CD1c-positive myeloid dendritic cell (primary cell): ENCODE measurements around the gene AKAP6.

Experiments used
- DNase-seq: peaks from one replicate; pipeline ENCODE4 v3.0.0-alpha.2; 2016; ENCODE audit errors: extremely low spot score

Gene AKAP6

DNA sequence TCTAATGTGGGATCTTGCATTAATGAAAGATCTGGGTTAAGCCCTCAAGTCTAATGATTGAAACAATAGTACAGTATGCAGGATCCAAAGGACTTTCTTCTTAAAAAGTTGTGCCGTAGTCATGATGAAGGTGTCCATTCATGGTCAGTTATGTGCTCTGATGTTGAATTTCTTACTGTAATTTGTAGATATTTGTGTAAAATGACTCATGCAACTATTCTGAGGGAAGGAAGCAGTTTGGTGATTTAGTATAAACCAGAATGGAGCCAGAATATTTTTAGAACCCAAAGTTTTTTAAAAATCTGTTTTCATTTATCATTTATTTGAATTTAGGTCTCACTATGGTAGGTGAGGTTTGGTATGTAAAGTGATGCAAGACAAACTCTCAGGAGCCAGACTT is 151.2 kb downstream of the AKAP6 start:
- no peak for DNase-seq

DNA sequence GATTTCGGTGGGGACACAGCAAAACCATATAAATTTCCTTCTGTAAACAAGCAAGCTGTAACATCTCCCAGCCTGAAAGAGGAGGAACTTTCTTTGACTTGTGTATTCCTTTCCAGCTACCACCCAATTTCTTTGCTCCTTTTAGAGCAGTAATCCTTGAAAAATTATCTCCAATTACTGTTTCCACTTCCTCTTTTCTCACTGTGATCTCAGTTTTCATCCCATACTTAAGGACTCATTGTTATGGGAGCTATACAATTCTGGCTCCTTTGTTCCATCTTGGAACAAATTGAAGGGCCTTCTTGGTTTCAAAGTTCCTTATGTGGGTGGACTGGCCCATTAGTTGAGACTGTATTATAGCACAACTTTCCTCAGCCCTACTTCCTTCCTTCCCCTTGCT is 152.6 kb downstream of the AKAP6 start:
- DNase-seq, result no peak

DNA sequence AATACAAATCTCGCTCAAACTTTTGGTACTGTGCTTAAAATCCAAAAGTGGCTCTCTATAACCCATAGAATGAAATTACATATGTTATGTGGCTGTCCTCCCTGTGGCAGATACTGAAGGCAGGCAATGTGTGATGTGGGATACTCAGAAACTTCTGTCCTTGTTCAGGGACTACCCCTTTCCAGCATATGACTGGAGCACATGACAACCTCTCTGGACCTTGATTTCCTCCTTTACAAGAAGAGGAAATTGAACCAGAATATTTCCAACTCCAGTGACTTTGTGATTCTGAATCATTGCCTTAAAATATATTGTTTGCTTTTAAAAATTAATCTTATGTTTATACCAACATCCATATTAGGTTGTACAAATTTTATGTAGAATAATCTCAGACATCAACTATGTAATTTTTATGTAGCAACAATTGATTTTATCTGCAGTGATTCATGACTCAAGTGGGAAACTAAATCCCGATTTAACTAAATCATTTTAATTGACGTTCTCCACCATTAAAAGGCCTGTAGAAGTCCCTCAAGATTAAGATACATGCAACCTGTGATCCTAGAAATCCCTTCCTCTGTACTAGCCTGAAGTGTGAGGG is 162.4 kb downstream of the AKAP6 start:
- no peak for DNase-seq

DNA sequence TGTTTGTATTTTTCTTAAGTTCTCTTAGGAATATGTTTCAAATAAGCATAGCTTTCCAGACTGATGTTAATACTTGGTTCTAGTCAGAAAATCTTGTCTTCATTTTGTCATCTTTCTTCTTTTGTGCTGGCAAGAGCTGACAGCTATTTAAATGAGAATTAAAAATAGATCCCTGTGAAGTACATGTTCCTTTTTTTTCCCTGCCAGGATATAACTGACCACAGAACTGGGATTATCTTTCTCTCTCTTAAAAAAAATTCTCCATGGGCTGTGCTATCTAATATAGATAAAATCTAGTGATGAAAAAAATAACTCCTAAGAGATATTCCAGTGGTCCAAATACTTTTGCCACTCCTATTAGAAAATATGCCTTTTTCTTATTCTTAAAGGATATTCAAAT is 163.4 kb downstream of the AKAP6 start:
- no peak for DNase-seq

DNA sequence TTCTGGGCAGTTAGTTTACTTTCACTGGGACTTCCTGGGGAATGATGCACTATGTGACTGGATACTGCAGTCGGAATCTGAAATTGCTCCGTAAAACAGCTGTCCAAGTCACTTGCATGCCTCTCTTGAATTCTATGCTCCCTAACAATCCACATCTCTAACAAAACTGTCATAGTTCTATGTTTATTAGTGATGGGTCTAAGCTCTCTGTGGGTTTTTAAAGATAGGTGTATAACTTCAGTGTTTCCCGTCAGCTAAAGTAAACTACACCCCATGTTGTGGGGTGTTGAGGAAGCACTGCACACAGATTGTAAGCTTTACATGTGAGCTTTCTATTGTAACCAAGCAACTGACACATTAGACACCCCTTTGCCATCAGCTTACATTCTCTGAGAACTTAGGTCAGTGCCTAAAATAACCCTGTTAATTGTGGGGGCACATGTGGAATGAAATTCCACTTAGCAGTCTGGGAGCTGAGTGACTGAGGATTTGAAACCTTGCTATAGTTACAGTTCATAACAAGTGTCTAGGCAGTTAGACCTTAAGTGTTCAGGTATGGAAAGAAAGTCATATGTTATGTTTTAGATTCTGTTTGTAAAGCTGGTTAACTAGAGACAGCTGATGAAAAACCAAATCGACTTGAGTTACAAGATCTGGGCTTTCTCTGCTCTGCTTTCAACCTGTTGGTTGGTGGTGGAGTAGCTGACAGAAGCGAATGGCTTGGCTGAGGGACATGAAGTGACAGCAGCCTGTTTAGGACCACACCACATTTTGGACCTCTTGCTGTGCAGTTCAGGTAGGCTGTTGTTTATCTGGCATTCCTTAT is 165.7 kb downstream of the AKAP6 start:
- DNase-seq, result no peak

DNA sequence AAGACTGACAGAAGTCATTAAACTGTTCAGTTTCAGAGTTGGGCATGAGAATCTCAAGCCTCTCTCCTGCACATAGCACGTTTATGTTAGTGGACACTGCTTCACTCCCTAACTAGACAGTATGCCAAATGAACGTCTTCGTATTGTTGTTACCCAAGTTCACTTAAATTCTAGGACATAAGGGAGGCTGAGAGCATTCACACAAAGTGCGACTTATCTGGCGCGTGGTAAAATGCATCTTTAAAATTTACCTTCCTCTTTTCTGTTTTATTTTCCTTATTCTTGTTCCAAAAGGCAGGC is 166.3 kb downstream of the AKAP6 start:
- DNase-seq, result no peak

DNA sequence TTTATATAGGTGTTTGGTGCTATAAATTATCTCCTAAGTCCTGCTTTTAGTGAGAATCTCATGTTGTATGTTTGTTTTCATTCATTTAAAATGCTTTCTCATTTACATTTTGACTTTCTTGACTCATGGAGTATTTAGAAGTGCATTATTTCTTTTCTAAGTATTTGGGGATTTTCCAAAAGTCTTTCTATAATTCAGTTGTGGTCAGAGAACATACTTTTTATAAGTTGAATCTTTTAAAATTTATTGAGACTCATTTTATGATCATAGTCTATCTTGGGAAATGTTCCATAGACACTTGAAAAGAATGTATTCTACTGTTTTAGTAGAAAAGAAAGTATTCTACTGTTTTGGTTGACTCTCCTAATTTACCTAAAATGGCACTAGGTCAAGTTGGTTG is 168.2 kb downstream of the AKAP6 start:
- DNase-seq, result no peak

DNA sequence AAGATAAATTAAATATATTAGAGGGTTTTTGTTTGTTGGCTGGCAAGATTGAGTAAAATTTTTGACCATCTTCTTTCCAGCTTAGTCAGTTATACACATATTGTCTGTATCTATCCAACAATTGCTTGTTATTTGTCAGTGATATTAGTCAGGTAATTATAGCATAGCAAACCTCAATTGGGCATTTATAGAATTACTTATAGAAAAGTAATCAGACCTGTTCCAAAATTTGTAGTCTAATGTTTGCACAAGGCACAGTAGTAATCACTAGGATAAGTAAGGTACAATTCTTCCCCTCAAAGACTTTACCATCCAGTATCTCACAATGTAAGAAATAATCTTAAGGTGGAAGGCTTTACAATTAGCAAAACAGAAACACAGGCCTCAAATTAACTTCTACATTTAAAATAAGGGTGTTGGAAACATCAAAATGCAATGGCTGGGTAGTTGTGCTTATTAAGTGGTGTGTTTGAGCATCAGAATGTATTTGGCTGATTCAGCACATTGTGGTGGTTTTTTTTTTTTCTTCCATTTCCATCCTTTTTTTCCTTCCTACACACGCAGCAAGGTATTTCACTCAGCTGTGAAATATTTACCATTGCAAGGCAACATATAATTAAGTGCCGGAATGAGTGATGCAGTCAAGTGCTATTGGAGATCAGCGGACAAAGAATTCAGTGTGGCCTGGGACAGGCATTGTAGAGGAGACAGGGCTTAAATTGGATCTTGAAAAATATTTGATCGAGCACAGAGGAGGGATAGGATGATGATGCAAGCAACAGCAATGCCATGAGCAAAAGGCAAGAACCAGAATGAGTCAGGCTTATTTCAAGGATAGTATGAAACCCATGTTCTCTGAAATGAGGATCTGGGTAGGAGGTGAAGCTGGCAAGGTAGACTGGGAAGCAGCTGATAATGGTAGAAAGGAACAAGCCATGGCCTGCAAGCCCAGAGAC is 178.2 kb downstream of the AKAP6 start:
- no peak for DNase-seq

DNA sequence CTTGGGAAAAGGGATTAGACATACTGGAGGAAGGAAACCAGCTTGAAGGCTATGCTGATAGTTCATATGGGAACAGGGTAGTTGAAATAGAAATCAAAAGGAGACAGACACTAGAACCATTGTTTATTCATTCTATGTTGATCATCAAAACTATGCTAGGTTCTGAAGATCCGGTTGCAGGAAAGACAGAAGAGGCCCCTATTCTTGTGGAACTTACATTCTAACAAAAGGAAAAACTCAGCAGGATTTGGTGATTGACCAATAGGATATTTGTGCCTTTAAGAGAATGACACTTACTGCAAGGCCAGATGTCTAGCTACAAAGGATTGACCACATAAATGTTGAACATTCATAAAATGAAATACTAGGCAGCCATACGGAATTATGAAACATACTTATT is 179.2 kb downstream of the AKAP6 start:
- DNase-seq, result no peak

DNA sequence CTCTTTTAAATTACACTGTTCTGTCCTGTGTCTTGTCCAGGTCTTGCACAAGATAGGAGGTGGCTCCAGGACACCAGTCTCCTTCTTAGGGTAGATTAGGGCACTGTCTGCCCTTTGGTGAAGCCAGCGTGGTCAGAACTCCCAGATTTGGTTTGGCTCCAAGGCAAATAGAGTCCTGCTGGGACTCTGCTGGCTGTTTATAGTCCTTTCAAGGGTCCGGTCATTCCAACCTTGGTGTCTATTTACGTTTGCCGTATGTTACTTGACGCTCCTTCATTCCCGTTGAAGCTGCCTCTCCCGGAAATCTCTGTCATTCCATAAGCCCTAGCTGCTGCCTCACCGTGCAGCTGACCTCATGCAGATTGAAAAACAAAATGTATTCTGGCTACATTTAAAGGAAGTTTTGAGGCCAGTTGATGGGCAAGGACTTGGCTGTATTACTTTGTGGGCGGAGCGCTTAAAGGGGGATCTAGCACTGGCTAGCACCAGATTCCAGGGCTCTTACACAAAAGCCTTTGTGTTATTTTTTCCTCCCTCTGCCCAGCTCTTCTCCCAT is 180.6 kb downstream of the AKAP6 start:
- no peak for DNase-seq

DNA sequence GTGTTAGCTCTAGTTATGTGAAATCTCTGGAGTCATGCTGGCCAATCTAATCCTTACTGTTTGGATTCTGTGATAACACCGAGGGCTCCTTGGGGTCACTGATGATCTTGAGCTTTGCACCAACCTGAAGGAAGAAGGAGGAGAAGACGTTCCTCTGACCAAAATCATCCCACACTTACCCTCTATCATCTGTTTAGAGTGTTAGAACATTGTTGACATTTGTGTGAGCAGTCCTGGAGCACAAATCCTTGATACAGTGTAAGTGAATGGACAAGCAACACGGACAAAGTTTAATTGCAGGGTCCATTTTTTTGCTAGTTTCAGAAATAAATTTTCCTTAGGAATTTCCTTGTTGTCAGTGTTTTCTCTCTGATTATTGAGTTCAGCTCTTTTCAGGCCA is 181.7 kb downstream of the AKAP6 start:
- no peak for DNase-seq

DNA sequence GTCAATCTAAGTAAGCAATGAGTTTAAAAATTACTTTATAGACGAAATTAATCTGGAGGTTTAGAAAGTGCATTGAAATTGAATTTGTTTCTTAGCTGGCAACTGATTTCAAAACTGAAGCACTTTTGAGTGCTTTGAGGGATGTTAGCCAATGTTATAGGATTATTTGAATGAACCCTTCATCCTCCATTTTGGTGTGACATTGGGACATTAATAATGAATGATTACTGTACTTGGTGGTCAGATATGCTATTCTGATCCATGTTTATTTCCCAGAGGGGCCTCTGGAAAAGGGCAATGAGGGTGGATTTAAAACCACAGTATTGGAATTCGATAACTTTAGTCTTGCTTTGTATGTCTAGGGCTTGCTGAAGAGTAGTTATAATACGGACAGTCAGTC is 183.2 kb downstream of the AKAP6 start:
- DNase-seq, result no peak

DNA sequence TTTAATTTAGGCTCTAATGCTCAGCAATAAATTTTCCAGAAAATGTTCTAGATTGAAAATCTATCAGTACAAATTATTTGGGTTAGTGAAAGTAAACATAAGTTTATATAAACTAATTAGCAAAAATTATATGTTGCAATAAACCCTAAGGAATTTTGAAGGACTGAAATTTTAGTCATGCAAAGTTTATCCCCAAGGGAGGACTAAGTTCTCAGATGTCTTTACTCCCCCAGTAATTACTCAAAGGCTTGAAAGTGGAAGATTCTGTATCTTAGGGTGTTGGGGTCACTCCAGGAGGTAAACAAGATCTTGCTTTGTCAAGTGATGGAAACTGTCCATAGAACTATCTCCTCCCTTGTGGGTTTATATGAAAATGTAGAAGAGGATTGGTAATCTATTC is 183.7 kb downstream of the AKAP6 start:
- no peak for DNase-seq

DNA sequence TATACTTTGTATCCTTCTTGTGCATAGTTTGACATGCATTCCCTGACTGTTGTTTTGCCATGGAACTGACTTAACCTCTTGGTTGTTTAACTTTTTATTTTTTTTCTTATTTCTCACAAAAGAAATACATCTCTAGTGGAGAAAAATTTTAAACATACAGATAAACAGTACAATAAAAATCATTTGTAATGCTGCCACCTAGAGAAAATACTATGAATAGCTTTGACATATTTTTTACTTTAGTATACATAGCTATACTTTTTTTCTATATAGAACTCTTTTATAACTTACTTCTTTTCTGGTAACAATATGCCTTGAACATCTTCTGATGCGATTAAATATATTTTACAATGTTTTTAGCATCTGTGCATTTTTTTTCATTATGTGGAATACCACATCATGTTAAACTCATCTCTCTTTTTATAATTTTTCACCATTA is 184.5 kb downstream of the AKAP6 start:
- no peak for DNase-seq

DNA sequence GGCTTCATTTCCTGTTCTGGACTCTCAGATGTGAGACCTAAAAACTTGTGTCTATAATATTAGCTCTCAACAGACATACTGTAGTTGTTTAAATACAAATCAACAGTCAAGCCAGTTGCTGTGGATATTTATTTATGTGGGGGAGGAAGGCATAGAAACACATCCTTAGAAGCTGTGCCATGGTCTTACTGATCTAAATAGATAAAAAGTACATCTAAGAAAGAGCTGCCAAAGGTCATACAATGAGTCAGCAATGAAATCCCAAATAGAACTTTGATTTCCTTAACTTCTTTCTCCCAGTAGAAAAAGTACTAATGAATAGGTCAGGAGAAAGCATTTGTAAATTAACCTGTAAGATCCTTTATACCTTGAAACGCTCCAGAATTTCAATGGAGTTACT is 185.1 kb downstream of the AKAP6 start:
- no peak for DNase-seq

DNA sequence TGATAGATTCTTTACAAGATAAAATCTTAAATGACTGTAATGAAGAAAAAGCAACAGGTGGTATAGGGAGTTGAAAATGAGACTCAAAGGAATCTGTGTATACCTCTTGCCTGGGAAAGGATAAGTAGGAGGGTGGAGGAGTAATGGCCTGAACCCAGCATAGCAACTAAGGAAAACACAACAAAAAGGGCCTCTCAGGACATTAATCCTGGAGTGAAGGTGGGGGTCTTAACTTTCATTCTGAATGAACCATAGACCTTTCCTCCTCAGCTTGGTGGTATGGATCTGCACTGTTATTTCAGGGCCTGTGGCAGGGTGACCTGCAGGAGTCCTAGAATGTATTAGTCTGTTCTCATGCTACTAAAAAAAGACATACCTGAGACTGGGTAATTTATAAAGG is 185.6 kb downstream of the AKAP6 start:
- no peak for DNase-seq

DNA sequence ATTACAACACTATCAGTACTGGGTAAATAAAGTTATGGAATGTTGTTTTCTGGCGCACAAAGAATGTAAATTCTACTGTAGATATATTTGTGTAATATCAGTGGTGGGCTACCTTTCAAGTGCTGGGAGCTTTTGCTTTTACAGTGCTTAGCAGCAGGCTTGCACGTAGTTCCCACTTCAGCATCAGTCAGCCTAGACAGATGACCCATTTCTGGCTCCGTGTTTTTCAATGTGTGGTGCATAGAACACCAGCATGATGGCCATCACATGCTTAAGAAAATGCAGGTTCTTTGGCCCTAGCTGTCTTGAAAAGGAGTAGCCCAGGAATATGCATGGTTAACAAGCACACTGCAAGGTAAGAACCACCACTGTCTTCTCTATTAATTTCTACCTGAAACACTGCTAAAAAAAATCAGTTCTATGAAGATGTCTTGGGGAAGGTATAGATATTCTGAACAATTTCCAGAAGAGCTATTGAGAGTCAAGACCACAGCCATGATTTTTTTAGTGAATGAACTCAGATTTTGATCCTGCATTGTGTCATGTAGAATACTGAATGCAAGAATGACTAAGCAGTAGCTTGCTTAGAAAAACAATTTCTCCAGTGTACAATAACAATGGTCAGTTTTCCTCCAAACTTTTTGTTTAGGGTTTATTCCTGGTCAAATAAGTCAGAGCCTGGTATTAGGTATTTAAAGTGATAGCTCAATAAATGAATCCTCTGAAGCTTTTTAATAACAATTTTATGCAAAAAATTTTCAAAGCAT is 195.7 kb downstream of the AKAP6 start:
- DNase-seq, result no peak

DNA sequence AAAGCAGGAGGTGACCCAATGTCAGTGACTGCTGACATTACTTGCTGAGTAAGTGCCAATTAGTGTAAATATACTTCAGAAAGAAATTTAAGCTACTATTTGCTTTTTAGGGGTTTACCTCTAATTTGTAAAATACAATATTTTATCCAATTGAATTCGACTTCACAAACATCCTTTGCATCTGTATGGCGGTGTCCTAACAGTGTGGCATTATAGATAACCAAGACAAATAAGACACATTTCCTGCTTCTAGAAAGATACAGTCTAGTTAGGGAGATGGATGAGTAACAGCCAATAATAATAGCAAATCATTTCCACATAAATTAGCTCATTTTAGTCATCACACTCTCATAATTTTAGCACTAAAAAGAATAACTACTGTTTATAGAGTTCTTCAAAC is 196.5 kb downstream of the AKAP6 start:
- DNase-seq, result no peak

DNA sequence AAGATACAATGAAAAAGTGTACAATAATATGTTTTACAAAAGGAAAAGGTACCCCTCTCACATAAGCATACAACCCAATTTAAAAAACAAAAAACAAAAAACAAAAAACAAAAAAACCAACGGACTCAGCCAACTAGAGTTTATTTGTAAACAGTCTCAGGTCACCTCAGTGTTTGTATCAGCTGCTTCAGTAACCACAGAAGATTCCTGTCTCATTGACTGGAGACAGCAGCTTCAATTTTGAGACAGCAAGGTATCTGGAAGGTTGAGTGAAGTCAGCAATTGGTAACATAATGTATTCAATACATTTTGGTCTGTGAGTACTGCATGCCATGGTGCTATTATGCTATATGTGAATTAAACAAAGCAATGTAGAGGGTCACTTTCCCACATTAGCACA is 201.7 kb downstream of the AKAP6 start:
- no peak for DNase-seq

DNA sequence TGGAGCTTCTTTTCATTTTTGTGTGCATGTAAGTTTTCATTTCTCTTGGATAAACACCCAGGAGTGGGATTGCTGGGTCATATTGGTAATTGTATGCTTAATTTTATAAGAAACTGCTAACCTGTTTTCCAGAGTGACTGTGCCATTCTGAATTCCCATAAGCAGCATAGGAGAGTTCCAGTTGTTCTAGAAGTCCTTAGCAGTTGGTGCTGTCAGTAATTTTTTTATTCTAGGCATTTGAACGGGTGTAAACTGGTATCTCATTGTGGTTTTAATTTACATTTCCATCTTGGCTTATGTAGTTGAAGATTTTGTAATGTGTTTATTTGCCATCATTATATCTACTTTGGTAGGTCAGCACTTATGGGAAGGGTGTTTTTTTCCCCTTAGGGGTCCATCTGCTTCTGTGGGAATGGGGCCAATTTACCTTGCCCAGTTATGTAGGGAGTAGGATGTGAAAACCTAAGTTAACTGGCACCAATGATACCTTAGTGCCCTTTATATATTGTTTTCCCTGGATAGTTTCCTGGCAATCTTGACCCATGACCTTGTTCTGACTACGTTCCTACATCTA is 202.9 kb downstream of the AKAP6 start:
- no peak for DNase-seq

DNA sequence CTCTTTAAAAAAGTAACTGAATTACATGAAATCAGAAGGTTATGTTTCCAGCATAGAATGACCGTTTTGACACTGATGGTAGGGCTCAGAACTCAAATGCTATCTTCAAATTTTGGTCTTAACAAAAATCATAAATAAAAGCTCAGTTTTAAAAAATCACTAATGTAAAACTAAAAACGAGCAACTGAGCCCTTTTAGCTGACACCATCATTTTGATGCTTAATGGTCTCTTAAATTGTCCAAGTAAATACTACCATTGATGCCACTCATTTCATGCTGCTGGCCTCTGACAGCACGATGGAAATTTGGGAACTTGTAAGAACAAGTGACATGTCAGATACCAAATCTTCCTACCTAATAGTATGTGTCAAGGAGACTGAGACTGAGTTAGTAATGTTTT is 205.0 kb downstream of the AKAP6 start:
- DNase-seq, result no peak
